Activated CD8-positive, alpha-beta T cell treated with anti-CD3 and anti-CD28 coated beads for 36 hours (primary cell): Measurements from ENCODE around the gene FOXI1. TPM values are rescaled to one million over a fixed set of nuclear protein-coding genes. Genes with fewer than 3 reads are reported as not detected.

Experiments used
- ATAC-seq: fragments of 200-7000 bp; cut with Tn5 transposase; one replicate; pipeline ENCODE4 v1.10.0; 2021; ENCODE audit warnings: mild to moderate bottlenecking, moderate library complexity
- CTCF ChIA-PET: fragments of 350-600 bp; sonication (Branson Sonifier 250); formaldehyde crosslinking; loops from one replicate; lab custom pipeline; 2021; ENCODE audit warnings: antibody characterized with exemption; lab: Charles Lee
- POLR2A ChIA-PET: fragments of 350-600 bp; sonication (Branson Sonifier 250); formaldehyde crosslinking; loops from one replicate; lab custom pipeline; 2021; ENCODE audit warnings: antibody characterized with exemption; lab: Charles Lee
- DNase-seq: peaks from one replicate; pipeline ENCODE4 v3.0.0-alpha.2; 2020
- H3K27ac Mint-ChIP-seq: one replicate; pipeline ENCODE4 v1.8.0; 2021; ENCODE audit warnings: mild to moderate bottlenecking, mixed read lengths
- H3K27me3 Mint-ChIP-seq: one replicate; pipeline ENCODE4 v1.8.0; 2021; ENCODE audit warnings: mixed read lengths
- H3K36me3 Mint-ChIP-seq: one replicate; pipeline ENCODE4 v1.8.0; 2021; ENCODE audit warnings: low read depth, mixed read lengths
- H3K4me1 Mint-ChIP-seq: one replicate; pipeline ENCODE4 v1.8.0; 2021; ENCODE audit warnings: low read depth, mixed read lengths
- H3K4me3 Mint-ChIP-seq: one replicate; pipeline ENCODE4 v1.8.0; 2021; ENCODE audit warnings: mild to moderate bottlenecking, moderate library complexity, mixed read lengths
- H3K9me3 Mint-ChIP-seq: one replicate; pipeline ENCODE4 v1.8.0; 2021; ENCODE audit warnings: mixed read lengths
- CTCF ChIP-seq: fragments of 200-600 bp; IDR thresholded peaks from one replicate; pipeline ENCODE4 v1.8.0; 2022; ENCODE audit warnings: antibody characterized with exemption, mild to moderate bottlenecking
- intact Hi-C: fragments of 100-400 bp; cut with micrococcal nuclease; formaldehyde crosslinking; loops from one replicate; pipeline ENCODE4 v1.10.0; 2022
- total RNA-seq, 2 experiments: library from RNA; stranded (reverse); gene quantifications; one replicate each; pipeline ENCODE4 v1.2.3, GENCODE V29; 2021

Gene FOXI1
- total RNA-seq, 2 experiments from 2014 or later: not detected

- intact Hi-C loops: no loop called here
- CTCF ChIA-PET: interaction anchor here (0.9 kb wide), 1 partner anchor 21 kb away, joined by 3 read pairs; no protein-coding TSS in a partner anchor
- ATAC-seq: no peak
- Mint-ChIP-seq H3K36me3 (peaks cover 74% of the 10 kb centered on the region), H3K27me3 (no peaks in the 10 kb centered on the region), H3K27ac (peak overlapping the region; percentile 2), H3K4me1 (peaks cover 7% of the 10 kb centered on the region), H3K4me3 (no peak overlapping the region), H3K9me3 (no peaks in the 10 kb centered on the region)
- TF ChIP-seq CTCF: no peak
- POLR2A ChIA-PET: no interaction called here
- DNase-seq: no peak
These were observed 26.8 kb upstream of the FOXI1 start for GRCh38 chr5:170078931-170079330.

GRCh38 chr5:170080217-170080616 is 25.5 kb upstream of the FOXI1 start:
- DNase-seq (no peak), ATAC-seq (no peak)
- CTCF ChIA-PET: no interaction called here
- H3K36me3 Mint-ChIP-seq: peaks cover 78% of the 10 kb centered on the region
- H3K4me1 Mint-ChIP-seq: peaks cover 7% of the 10 kb centered on the region
- no peaks in the 10 kb centered on the region for H3K27me3 Mint-ChIP-seq
- H3K4me3 Mint-ChIP-seq: no peak overlapping the region
- POLR2A ChIA-PET: no interaction called here
- H3K9me3 Mint-ChIP-seq: no peaks in the 10 kb centered on the region
- no peak for TF ChIP-seq CTCF
- intact Hi-C loops: no loop called here
- no peak overlapping the region for H3K27ac Mint-ChIP-seq

- Mint-ChIP-seq H3K27ac (no peak overlapping the region), H3K4me3 (no peak overlapping the region)
- no peak for ATAC-seq
These were observed 24.8 kb upstream of the FOXI1 start for GRCh38 chr5:170080786-170081445.

GRCh38 chr5:170081616-170082015 is 24.1 kb upstream of the FOXI1 start:
- ATAC-seq: no peak
- TF ChIP-seq CTCF: no peak
- Mint-ChIP-seq H3K36me3 (peaks cover 74% of the 10 kb centered on the region), H3K4me3 (no peak overlapping the region), H3K4me1 (peaks cover 5% of the 10 kb centered on the region), H3K27ac (no peak overlapping the region), H3K27me3 (no peaks in the 10 kb centered on the region), H3K9me3 (no peaks in the 10 kb centered on the region)
- intact Hi-C loops: no loop called here
- CTCF ChIA-PET: no interaction called here
- no peak for DNase-seq
- POLR2A ChIA-PET: no interaction called here

More at GRCh38 chr5:170080786-170081445, 24.8 kb upstream of the FOXI1 start:
- no peaks in the 10 kb centered on the region for H3K9me3 Mint-ChIP-seq
- POLR2A ChIA-PET: no interaction called here
- H3K27me3 Mint-ChIP-seq: no peaks in the 10 kb centered on the region
- CTCF ChIA-PET: no interaction called here
- H3K36me3 Mint-ChIP-seq: peaks cover 81% of the 10 kb centered on the region
- no peak for TF ChIP-seq CTCF
- H3K4me1 Mint-ChIP-seq: peaks cover 7% of the 10 kb centered on the region
- intact Hi-C loops: no loop called here
- DNase-seq: no peak

- intact Hi-C loops: no loop called here
- ATAC-seq (no peak), DNase-seq (no peak)
- H3K4me3 Mint-ChIP-seq: no peak overlapping the region
- no peaks in the 10 kb centered on the region for H3K27me3 Mint-ChIP-seq
- no peak for TF ChIP-seq CTCF
- ChIA-PET POLR2A (no interaction called here), CTCF (interaction anchor here (1.0 kb wide), 1 partner anchor 12 kb away, joined by 5 read pairs; no protein-coding TSS in a partner anchor)
- peaks cover 66% of the 10 kb centered on the region for H3K36me3 Mint-ChIP-seq
- no peak overlapping the region for H3K27ac Mint-ChIP-seq
- no peaks in the 10 kb centered on the region for H3K4me1 Mint-ChIP-seq
- no peaks in the 10 kb centered on the region for H3K9me3 Mint-ChIP-seq
These were observed 23.0 kb upstream of the FOXI1 start for GRCh38 chr5:170082701-170083100.
